ENCODE results near the gene AKAP10.

DNA sequence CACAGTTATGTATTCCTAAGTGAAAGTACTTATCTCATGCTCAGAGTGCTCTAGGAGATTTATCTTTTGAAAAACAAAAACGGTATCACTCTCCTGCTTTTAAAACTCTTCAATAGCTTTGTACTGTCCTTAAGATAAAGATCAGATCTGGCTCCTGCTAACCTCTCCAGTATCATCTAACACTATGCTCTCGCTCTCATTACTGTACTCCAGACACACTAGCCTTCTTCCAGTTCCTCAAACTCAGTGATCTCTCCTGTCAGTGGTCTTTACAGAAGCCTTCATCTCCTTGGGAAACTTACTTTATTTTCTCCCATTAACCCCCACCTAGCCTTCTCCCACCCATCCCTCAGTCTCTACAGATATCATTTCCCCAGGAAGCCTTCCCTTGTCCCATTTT is 120.0 kb downstream of the AKAP10 start:
- TF ChIP-seq EP300 (IDR thresholded peaks at IDR 0.05): no peak
- TF ChIP-seq, protein P1, sequence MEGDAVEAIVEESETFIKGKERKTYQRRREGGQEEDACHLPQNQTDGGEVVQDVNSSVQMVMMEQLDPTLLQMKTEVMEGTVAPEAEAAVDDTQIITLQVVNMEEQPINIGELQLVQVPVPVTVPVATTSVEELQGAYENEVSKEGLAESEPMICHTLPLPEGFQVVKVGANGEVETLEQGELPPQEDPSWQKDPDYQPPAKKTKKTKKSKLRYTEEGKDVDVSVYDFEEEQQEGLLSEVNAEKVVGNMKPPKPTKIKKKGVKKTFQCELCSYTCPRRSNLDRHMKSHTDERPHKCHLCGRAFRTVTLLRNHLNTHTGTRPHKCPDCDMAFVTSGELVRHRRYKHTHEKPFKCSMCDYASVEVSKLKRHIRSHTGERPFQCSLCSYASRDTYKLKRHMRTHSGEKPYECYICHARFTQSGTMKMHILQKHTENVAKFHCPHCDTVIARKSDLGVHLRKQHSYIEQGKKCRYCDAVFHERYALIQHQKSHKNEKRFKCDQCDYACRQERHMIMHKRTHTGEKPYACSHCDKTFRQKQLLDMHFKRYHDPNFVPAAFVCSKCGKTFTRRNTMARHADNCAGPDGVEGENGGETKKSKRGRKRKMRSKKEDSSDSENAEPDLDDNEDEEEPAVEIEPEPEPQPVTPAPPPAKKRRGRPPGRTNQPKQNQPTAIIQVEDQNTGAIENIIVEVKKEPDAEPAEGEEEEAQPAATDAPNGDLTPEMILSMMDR (IDR thresholded peaks at IDR 0.05): no peak

Data from suprapubic skin (tissue), 3 donors.